HG02943 (cell line): Measurements from ENCODE around the gene SHQ1.
A peak's percentile ranks its signal among the peaks of the same experiment; 100 is the strongest.

ENCODE experiments used
- ATAC-seq: cut with Tn5 transposase; IDR thresholded peaks from one replicate; pipeline ENCODE4 v1.9.1; 2021; ENCODE audit warnings: mild to moderate bottlenecking, low read depth, moderate library complexity; ENCODE audit not compliant: unreplicated experiment

SHQ1 gene

DNA sequence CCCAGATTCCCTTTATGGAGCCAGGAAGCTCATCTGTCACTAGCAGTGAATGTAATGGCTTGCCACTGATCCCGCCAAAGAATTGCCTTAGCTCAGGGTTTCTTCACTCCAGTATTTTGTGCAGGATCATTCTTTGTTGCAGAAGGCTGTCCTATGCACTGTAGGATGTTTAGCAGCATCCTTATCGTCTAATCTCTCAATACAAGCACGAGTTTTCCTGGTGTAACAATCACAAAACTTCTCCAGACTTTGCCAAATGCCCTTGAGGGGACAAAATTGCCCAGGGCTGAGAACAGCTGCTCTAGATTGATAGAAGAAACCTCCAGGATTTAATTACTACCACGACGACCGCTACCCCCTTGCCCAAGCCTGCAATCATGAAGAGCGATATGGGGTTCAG is 6.8 kb upstream of the SHQ1 start:
- ATAC-seq, result no peak

- ATAC-seq, result peak; percentile 38
These were observed 447 bp upstream of the SHQ1 start for GRCh38 chr3:72848703-72849081.

- ATAC-seq, result no peak
These were observed 963 bp downstream of the SHQ1 start for GRCh38 chr3:72847282-72847681.

DNA sequence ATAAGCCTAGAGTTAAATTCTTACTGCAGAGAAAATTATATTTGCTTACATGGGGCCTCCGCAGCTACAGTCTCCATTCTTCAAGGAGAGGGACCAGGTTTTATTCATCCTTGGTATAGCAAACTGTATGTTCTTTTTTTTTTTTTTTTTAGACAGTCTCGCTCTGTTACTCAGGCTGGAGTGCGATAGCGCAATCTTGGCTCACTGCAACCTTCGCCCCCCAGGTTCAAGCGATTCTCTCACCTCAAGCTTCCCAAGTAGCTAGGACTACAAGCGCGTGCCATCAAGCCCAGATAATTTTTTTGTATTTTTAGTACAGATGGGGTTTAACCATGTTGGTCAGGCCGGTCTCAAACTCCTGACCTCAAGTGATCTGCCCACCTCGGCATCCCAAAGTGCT is 2.1 kb downstream of the SHQ1 start:
- ATAC-seq, result no peak

DNA sequence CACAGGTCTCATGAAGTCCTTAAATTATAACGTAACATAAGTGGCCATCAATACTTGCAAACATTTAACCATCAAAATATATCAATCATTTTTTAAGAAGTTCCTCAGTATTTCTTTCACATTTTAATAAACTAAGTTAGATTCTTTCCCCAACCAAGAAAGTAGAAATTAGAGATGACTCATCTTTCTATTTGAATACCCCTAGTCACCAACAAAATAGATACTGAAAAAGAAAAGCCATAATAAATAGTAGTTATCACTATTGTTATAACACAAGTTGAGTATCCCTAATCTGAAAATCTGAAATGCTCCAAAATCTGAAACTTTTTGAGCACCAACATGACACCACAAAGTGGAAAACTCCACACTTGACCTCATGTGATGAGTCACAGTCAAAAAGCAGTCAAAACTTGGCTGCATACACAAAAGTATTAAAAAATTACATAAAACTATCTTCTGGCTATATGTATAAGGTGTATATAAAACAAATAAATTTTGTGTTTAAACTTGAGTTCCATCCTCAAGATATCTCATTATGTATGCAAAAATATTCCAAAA is 3.7 kb downstream of the SHQ1 start:
- no peak for ATAC-seq

GRCh38 chr3:72839057-72839456 is 9.2 kb downstream of the SHQ1 start:
- ATAC-seq, result no peak

- no peak for ATAC-seq
These were observed 11.3 kb downstream of the SHQ1 start for GRCh38 chr3:72836923-72837322.

- no peak for ATAC-seq
These were observed 11.8 kb downstream of the SHQ1 start for GRCh38 chr3:72836416-72836815.

DNA sequence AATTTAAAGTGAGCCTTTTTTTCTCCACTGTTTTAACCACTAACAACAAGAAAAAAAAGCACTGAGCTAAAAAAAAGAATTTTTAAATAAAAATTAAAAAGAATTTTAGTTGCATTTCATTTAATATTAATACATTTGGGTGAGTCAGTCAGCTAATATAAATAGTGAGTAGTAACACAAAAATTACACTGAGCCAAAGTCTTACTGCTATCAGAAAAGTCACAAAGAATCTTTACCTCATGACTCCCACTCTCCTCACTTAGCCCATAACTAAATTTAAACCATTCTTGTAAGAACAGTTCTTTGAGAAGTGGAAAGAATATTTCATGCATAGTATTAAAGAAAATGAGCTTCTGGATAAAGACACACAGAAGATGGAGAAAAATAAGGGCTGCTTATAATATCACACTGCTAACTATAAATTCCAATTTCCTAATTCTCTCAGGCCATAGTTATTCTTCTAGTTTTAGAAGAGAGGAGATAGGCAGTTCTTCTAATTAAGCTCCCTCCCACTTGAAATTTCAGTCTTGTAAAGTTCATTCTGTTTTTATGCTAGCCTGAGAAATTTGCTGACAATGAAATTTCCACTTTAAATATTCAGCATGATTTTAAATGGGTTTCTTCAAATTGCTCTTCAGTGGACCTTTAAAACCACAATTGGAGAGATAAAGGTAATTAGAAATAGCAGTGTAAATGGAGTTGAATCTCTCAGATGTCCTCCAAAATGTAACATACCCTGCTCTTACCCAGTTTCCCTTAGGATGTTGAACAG is 17.6 kb downstream of the SHQ1 start:
- no peak for ATAC-seq

- no peak for ATAC-seq
These were observed 18.5 kb downstream of the SHQ1 start for GRCh38 chr3:72829701-72830100.

DNA sequence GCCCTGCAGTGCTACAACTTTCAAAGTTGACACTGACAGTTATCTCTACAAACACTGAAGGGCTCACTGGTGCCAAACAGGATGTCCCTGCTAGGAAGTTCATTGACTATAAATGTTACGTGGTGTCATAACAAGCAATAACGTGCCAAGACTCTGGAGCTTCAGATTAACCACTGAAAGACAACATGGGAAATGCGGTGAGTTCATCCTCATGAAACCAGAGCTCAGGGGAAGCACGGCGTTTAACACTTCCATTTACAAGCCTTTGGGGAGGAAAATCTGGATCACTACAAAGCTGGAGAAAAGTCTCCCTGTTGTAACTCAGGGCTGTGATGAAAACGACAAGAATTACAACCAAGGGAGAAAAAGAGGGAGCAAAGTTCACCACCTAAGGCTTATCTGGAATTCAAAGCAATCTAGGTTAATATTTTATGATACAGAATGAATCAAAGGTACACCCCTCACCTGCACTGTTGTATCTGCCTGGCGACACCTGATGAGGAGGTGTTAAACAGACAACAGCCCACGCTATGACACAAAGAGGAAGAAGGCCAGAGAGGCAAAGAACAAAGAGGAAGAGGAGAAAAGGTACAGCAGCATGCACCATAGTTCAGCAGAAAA is 27.0 kb downstream of the SHQ1 start:
- ATAC-seq, result no peak

- ATAC-seq, result no peak
These were observed 27.8 kb downstream of the SHQ1 start for GRCh38 chr3:72820415-72820814.

- ATAC-seq, result no peak
These were observed 29.3 kb downstream of the SHQ1 start for GRCh38 chr3:72818905-72819304.

DNA sequence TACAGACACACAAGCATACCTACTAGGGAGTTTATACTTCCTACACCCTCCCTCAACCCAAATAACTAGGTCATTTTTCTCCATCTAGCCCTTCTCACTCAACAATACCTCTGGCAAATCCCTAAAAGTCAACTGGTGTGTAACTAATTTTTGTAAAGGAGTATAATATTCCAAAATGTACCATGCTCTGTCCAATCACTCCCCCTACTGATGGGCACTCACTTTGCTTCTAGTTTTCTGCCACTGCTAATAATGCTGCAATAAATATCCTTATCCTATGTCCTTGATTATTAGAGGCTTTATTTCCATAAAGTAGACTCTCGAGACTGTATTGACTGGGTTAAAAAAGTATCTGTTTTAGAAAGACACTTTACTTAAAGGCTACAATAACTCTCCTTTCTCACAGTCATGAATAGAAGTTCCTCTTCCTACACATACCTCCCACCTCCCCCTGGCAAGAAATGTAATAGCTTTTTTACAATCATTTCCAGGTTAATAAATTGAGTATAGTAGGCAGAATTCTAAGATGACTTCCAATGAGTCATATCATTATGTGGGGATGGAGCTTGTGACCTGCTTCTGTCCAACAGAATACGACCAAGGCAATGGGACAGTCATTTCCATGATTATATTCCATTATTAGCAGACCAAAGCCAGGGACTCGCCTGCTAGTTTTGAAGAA is 30.0 kb downstream of the SHQ1 start:
- ATAC-seq, result no peak

- peak; percentile 49 for ATAC-seq
These were observed 31.3 kb downstream of the SHQ1 start for GRCh38 chr3:72816862-72817355.

GRCh38 chr3:72814308-72814707 is 33.9 kb downstream of the SHQ1 start:
- ATAC-seq, result no peak

GRCh38 chr3:72812201-72812600 is 36.0 kb downstream of the SHQ1 start:
- ATAC-seq, result no peak

DNA sequence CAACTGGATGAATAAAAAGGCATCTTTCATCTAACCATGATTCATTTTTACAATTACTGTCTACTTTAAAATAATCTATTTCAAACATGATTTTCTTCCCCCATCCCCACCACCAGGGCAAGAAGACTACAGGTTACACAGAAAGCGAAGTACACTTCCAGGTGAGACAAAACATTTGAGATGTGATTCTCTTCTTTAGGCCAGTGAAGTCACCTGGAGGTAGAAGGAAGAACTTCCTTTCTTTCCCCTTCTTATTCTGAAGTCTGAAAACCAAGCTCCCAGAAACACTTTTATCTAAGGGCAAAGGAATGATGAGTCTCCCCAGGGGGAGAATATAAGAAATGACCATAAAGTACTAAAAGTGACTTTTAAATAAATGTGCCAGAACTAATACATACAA is 36.7 kb downstream of the SHQ1 start:
- no peak for ATAC-seq

DNA sequence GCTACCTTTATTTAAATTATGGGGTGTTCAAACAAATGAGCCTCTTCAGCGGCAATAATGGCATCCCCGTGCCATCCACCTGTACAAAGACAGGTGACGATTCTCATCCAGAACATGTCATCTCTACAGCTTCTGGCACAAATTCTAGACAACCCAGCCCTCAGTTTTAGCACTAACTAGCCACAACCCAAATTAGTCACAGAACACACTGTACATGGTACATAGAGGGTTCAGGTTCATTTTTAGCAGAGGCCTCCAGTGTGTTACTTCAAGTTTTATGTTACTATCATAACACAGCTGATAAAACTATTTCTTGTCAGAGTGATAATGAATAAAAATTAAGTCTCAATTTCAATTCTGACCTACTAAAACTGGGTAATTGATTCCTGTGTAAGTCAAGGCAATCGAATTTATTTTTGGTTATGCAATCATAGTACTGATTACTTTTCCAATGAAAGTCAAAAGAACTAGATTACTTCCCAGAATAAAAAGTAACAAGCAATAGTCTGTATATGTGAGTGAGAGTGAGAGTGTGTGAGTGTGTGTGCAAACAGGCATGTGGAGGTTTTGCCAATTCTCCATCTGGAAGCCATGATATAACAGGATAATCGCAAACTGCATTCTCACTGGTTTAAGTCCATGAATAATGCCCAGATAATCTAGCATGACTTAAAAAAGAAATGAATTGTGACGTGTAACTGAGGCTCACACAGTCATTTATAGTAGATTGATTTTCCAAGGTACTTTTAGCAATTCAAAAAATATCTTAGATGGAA is 37.4 kb downstream of the SHQ1 start:
- no peak for ATAC-seq

DNA sequence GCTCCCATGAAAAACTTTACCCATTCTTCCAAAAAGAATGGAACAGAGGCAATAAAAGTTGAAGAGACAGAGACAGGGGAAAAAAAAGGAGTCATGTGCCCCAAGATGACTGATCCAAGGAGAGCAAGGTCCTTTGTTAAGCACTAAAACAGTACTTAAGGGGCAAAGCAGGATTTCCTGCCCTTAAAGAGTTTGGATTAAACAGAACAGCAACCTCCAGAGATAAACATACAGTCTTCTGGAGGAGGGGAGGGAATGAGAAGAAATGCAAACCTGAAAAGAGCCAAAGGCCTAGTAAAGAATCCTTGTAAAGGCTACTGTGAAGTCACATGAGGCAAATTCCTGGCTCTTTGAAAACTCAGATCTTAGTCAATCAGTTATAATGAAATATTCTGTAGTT is 38.2 kb downstream of the SHQ1 start:
- no peak for ATAC-seq

DNA sequence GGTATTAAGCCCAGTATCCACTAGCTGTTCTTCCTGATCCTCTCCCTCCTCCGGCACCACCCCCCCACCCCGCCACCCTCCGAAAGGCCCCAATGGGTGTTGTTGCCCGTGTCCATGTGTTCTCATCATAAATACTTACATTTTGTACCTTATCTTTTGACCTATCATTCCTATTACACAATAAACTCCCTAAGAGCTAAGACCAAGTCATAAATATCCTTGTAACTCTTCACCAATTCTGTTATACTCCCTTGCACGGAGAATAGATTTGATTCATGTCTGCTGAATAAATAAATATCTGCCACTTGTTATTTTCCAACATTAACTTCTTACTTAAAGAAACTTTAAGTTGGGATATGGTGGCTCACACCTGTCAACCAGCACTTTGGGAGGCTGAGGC is 43.9 kb downstream of the SHQ1 start:
- ATAC-seq, result no peak
